HG02610 (cell line): ENCODE data around the gene SCAMP1.

Experiments used
- ATAC-seq: cut with Tn5 transposase; IDR thresholded peaks from one replicate; pipeline ENCODE4 v1.9.1; 2021; ENCODE audit warnings: mild to moderate bottlenecking, moderate library complexity; ENCODE audit not compliant: unreplicated experiment

SCAMP1 gene

DNA sequence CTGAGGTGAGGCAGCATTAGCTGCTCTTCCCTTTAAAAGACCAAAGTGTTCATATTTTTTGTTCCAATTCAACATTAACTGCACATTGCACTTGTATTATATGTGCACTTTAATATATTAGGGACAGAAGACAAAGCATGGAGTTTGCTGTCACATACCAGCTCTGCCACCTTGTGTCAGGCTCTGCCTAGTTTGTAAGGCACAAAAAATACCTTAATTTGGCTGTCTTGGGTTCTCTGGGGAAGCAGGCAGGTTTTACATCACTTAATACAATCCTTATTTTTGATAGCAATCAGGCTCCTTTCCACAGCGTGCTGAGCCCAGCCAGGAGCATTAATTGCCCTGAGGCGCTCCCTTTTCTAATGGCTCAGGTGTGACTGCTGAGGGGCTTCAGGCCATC is 131.8 kb downstream of the SCAMP1 start:
- no peak for ATAC-seq

- ATAC-seq = no peak
Observed at GRCh38 chr5:78492650-78493049, 132.2 kb downstream of the SCAMP1 start.

DNA sequence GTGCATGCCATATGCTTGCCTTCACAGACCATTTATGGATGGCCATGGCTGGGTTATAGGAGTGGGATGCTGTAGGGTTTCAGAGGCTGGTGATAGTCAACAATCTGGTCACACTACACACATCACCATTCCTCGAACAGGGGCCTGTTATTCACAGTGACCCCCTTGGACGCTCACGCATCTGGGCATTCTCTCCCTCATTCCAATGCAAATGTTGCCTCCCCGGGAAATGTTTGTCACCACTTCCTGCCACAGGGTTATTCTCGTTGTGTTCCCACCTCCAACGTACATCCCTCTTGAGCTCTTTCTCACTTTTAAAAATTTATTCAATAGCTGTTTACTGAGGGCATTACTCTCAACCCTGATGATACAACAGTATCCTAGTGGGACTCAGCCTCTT is 135.4 kb downstream of the SCAMP1 start:
- no peak for ATAC-seq

GRCh38 chr5:78496373-78496772 is 136.0 kb downstream of the SCAMP1 start:
- no peak for ATAC-seq

- ATAC-seq = peak; percentile 46
Observed at GRCh38 chr5:78497573-78498533, 137.4 kb downstream of the SCAMP1 start.

GRCh38 chr5:78499485-78499884 is 139.1 kb downstream of the SCAMP1 start:
- ATAC-seq = no peak

DNA sequence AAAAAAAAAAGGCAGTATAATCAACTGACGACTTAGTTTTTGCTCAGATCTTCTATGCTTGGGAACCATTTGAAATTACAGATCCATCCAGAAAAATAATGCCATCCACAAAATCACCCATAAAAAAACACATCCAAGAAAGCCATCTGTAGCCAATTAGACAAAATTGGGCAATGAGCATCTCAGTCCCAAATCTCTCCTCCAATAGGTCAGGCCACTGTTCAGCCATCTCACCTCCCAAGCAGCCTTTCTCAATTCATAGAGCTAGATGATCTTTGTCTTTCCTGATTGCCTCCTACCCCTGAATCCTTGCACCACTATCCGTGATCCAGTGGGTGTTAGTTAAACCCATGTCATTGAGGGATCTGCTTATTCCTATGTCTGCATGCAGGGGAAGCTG is 139.6 kb downstream of the SCAMP1 start:
- no peak for ATAC-seq

- no peak for ATAC-seq
Observed at GRCh38 chr5:78500871-78501270, 140.5 kb downstream of the SCAMP1 start.

DNA sequence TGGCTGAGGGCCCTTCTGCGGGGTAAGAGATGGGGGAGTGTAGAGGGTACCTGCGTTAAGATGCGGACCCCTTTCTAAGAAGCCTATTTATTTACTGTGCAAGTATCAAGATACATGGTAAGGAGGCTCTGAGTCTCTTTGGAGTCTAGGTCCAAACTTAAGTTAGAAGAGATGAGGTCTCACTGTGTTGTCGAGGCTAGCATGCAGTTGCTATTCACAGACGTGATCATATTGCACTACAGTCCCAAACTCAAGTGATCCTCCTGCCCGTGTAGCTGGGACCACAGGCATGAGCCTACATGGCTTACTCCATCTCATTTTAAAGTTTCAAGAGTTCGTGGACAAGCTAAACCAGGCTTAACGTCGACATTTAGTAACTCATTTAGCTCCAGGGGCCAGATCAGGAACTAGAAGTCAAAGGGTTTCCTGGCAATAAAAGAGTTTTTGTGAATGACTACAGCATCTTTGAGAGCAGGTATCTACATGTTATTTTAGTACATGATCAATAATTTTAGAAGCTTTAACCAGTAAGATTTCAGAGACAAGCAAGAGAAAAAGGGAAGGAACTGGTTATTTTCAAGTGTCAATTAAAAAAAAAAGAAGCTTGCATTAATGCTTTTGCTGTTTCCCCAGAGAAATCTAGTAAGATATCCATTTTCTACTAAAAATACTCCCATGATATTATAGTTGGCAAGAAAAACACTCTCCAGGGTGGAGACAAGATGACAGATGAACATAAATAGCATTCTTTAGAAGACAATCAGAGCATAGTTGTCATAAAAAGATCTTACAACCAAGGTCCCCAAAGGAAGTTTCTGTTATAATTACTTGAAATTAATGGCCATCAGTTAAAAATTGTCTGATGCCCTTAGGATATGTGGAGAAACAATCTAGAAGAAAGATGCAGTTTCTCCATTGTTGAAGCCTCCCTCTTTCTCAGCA is 141.3 kb downstream of the SCAMP1 start:
- ATAC-seq = no peak

GRCh38 chr5:78503958-78504653 is 143.7 kb downstream of the SCAMP1 start:
- ATAC-seq = no peak

DNA sequence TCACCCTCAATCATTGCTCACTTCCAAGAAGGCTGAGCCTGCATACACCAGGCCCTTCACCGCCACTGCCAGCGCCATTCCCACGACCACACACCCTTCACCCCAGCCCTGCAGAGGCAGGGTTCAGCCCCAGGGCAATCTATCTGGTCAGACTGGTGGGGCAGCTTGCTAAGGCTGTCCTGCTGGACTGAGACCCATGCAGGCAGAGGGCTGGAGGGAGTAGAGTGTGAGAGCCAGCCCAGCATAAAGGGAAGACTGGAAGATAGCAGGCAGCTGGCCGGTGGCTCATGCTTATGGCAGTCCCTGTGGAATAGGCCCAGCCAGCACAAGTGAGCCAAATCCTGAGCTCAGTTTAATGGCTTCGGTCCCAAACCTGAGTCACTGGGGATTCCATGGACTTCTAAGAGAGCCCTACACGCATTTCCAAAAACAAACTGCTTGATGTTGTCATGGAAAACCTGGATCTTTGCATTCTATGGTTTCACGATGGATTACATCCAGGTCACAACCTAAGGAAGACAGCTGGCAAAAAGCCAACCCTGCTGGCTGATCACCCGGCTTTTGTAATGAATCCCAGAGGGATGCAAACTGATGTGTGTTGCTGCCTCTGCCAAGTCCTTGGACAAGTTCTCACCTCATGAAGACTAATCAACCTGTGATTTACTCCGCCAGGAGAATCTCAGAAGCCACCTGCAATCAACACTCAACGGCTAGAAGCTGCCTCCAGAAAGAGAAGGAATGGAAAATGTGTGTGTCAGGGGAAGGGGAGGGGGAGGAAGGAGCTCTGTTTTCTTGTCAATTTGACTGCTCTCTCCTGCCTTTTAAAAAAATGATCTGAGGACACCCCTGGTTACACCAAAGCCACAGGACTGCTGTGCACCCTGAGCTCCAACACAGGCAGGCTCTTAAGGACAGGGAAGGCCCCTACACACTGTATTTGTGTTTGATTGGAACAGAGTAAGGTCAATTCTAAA is 144.6 kb downstream of the SCAMP1 start:
- no peak for ATAC-seq

GRCh38 chr5:78505860-78506259 is 145.4 kb downstream of the SCAMP1 start:
- ATAC-seq = no peak

- ATAC-seq = no peak
Observed at GRCh38 chr5:78506261-78507024, 146.0 kb downstream of the SCAMP1 start.

DNA sequence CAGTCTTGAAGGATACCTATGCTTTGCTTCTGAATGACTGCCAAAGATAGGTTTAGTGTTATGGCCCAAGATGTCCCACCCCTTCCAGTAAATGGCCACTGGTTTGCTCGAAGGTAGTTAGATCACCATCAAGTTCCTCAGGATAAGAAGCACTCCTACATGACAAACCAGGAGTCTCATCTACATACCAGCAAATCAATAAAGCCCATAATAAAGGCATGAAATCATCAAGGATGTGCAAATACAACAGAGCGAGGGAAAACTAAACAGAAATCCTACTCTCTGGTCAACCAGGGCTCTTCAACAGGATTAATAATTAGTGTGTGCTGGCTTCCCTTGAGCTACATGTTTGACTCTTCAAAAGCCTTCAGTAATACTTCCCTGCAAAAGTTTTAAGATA is 147.1 kb downstream of the SCAMP1 start:
- ATAC-seq = no peak

- no peak for ATAC-seq
Observed at GRCh38 chr5:78508186-78508765, 147.9 kb downstream of the SCAMP1 start.

GRCh38 chr5:78509145-78509865 is 148.9 kb downstream of the SCAMP1 start:
- no peak for ATAC-seq

DNA sequence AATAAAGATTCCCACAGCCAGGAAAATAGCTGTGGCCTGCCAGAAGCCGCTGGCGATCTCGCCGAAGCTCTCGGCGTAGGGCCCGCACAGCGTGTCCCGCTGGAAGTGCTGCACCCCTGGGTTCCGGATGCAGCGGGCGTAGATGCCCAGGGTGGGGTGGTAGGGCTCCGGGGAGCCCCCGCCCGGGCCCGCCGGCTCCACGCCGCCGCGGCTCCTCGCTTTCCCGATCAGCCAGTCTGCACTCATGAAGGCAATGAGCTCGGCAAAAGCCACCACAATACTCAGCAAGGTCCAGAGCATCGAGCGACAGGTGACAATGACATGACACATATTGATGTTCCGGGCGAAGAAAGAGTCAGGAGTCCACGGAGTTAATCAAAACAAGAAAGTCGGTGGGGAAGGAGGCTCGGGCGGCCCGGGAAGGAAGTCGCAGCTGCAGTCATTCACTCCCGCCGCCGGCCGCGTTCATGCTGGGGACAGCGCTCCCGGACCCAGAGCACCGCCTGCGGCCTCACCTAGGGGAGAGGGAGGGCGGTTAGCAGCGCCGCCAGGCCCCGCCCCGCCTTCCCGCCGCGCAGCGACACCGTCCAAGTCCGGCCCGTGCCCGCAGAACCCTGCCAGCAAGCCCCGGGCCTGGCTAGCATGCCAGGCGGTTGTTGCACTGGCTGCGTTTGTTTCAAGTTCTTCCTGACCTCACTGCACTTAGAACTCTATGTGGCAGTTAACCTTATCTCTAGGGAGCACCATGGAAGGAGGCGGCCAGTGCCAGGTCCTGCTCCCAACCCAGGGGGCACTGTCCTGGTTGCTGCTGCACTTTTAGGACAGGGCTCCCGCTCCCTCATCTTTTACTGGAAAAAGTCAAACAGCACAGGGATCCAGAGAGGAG is 149.7 kb downstream of the SCAMP1 start:
- peak; percentile 72 for ATAC-seq
